Inflammatory macrophage treated with lipopolysaccharide for 4 hours (primary cell): ENCODE results near the gene GOLGA6B.
"Not testable (repeated sequence)": the region's sequence is repeated elsewhere in the genome, so short reads cannot be mapped to it uniquely, and the experiment has no call there.

Source experiments
- DNase-seq: peaks from one replicate; pipeline ENCODE4 v3.0.0-alpha.2; 2020

The GOLGA6B gene, protein sequence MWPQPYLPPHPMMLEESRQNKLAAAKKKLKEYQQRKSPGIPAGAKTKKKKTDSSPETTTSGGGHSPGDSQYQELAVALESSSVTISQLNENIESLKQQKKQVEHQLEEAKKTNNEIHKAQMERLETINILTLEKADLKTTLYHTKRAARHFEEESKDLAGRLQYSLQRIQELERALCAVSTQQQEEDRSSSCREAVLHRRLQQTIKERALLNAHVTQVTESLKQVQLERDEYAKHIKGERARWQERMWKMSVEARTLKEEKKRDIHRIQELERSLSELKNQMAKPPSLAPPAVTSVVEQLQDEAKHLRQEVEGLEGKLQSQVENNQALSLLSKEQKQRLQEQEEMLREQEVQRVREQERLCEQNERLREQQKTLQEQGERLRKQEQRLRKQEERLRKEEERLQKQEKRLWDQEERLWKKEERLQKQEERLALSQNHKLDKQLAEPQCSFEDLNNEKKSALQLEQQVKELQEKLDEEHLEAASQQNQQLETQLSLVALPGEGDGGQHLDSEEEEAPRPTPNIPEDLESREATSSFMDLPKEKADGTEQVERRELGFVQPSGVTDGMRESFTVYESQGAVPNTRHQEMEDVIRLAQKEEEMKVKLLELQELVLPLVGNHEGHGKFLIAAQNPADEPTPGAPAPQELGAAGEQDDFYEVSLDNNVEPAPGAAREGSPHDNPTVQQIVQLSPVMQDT

DNA sequence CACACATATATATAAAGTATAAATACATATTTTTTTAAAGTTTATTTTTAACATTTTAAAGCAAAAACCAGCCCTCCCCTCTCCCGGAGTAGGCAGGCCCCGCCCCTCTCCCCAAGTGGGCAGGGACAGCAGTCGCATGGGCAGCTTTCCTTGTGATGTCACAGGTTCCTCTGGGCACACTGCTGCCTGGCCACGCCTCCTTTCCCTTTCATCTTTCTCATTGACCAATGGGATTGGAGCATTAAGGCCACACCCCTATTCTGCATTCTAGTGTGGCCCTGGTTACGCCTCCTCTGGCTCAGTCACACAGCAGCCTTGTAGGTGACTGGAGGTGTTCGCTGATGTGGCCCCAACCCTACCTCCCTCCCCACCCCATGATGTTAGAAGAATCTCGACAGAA, at the start of gene GOLGA6B:
GOLGA6B (plus strand) TSS at position 301 of the 400 bp plus-strand sequence; CDS start at position 342, 41 bp downstream.
- not testable (repeated sequence) for DNase-seq

DNA sequence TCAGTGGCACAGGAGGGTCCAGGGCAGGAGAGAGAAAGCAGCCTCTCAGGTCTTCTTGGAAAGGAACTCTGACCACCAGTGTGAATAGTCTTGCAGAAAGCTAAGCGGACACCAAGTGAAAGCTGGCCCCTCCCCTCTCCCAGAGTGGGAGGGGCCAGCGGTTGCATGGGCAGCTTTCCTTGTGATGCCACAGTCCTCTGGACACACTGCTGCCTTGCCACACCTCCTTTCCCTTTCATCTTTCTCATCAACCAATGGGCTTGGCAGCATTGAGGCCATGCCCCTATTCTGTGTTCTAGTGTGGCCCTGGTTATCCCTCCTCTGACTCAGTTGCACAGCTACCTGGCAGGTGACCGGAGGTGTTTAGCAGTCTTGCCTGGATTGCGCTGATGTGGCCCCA, 49.7 kb upstream of the GOLGA6B start:
- no peak for DNase-seq

- not testable (repeated sequence) for DNase-seq
Observed at GRCh38 chr15:72608084-72608483, 46.4 kb upstream of the GOLGA6B start.

DNA sequence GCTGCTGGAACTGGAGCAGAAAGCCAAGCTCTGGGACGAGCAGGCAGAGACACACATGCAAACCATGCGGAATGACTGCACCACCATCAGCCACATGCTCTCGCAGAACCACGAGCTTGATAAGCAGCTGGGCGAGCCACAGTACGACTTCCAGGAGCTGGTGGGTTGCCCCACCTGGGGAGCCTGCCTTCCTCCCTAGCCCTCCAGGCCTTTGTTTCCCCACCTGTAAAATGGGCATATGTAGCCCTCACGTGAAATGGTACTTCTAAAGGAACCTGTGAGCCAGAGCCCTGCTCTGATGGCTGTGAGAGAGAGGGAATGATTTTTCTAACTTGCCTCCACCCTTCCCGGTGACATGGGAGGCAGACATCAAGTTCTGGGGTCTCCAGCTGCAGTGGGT, 44.6 kb upstream of the GOLGA6B start:
- DNase-seq: no peak

DNA sequence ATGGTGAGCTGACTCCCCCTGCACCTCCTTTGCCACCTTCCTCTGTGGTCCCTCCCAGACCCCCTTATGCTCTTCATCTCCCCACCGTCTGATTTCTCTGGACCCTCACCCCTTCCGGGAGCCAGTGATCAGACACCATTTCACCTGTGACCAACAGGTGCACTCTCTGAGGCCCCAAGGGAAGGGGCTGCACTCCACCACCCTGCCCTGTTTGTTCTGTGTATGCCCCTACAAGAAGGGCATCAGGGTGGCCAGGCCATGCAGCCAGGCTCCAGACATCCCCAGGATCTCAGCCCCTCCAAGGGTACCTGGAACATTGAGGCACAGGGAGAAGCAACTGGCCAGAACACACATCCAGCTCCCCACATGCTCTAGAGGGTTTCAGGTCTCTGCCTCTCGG, 42.2 kb upstream of the GOLGA6B start:
- DNase-seq: not testable (repeated sequence)

DNA sequence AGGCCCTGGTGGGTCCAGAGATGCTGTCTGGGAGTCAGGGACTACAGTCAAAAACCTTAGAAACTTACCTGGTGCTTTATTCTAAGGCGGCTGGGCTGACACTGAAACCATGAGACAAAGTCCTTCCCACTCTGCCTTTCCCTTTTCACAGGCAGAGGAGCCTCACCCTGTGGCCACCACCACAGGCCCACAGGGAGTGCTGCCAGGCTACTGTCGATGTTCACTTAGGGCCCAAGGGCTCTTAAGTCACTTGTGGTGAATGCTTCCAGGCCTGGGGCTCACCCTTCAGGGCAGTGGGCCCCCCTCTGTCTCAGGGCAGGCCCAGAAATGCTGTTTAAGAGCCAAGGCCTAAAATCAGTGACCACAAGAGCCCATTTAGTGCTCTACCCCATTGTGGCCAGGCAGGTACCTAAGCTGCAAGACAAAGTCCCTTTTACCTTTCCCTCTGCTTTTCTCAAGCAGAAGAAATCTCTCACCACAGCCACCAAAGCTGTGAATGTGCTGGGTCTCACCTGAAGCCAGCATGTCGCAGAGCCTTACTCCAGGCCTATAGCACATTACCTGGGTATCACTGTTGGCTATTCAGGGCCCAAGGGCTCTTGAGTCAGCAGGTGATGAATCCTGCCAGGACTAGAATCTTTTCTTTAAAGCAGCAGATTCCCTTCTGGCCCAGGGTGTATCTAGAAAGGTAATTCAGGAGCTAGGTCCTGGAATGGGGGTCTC, 39.5 kb upstream of the GOLGA6B start:
- DNase-seq: no peak

- not testable (repeated sequence) for DNase-seq
Observed at GRCh38 chr15:72615533-72616233, 38.8 kb upstream of the GOLGA6B start.

DNA sequence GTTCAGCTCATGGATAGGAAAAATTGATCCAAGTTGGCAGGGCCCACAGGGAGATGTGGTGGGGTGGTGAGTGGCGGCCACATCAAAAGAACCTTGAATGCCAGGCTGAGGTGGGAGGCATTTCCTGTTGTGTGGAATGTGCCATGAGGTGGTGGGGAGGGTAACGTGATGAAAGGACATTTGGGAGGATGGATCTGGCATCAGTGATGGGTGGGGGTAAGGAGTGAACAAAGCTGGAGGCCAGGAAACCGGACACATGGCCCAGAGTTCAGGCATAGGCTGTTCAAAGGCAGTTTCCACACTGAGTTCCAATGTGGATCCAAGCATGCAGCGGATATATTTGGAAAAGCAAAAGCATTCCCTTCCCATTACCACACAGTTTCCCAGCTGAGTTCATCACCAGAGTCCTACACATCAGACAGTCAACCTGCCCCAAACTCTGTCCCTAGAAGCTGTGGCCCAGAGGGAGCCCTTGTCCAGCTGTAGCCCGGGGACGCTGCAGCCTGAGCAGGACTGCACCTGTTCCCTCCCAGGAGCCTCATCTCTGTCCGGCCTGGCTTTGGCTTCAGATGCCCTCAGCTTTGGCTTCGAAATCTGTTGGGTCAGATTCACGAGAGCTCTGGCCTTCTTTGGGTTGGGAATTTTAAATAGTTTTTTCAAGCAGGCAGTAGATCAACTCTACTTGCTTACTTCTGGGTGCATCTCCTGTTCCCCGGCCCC, 37.8 kb upstream of the GOLGA6B start:
- no peak for DNase-seq

GRCh38 chr15:72623854-72624253, 30.6 kb upstream of the GOLGA6B start:
- not testable (repeated sequence) for DNase-seq

DNA sequence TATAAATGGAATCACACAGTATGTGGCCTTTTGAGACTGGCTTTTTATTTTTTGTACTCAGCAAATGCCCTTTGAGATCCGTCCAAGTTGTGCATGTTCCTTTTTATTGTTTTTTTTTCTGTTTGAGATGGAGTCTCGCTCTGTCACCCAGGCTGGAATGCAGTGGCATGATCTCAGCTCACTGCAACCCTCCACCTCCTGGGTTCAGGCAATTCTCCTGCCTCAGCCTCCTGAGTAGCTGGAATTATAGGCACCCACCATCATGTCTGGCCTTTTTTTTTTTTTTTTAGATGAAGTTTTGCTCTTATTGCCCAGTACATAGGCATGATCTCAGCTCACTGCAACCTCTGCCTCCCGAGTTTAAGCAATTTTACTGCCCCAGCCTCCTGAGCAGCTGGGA, 28.3 kb upstream of the GOLGA6B start:
- not testable (repeated sequence) for DNase-seq

- not testable (repeated sequence) for DNase-seq
Observed at GRCh38 chr15:72628249-72629067, 26.0 kb upstream of the GOLGA6B start.

DNA sequence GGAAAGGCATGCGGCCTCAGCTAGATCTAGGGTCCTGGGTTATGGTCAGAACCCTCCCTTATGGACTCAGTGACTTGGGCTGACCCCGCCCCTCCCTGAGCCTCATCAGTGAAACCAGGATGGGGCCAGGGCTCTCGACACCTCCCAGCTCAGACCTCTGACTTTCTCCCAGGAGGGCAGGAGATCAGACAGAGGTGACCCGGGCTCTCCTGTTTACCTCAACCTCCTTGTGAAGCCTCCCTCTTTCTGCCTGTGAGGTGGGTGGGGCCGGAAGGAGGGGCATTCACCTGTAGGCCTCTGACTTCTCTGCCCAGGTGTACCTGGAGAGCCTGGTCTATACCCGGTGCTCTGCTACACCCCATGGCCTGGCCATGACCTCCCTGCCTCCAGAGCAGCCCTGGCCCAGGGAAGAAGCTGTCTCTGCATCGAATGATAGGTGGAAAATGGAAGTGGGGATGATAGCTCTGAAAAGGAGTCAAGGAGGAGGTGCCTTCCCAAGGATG, 25.4 kb upstream of the GOLGA6B start:
- DNase-seq: not testable (repeated sequence)

GRCh38 chr15:72636519-72637282, 17.8 kb upstream of the GOLGA6B start:
- DNase-seq: not testable (repeated sequence)

DNA sequence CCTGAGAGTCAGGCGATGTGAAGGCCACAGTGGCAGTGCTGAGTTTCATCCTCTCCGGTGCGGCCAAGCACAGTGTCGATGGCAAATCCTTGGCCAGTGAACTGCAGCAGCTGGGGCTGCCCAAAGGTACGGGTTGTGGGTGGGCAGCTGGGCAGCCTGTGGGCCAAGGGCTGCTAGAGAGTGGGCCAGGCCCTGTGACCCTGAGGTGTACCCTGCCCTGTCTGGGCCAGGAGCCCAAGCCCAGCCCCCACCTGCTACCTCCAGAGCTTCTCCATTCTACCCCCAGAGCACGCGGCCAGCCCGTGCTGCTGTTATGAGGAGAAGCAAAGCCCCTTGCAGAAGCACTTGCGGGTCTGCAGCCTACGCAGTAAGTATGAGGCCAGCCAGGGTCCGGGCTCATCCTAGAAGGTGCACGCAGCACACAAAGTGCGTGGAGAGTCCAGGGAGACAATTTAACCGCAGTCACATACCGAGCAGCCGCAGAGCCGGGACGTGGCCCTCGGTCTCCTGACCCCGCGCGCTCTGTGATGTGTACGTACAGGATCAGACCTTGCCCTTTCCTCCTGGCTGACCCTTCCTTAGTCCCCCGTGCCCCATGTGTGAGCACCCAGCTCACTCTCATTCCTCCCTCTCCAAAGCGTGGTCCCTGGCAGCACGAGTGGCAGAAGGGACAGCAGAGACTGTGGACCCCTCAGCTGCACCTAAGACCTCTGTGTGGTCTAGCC, 14.6 kb upstream of the GOLGA6B start:
- DNase-seq: not testable (repeated sequence)

- DNase-seq: not testable (repeated sequence)
Observed at GRCh38 chr15:72642271-72642670, 12.2 kb upstream of the GOLGA6B start.

- not testable (repeated sequence) for DNase-seq
Observed at GRCh38 chr15:72648631-72649253, 5.8 kb upstream of the GOLGA6B start.

- DNase-seq: not testable (repeated sequence)
Observed at GRCh38 chr15:72656014-72656413, 1.5 kb downstream of the GOLGA6B start.

GRCh38 chr15:72661081-72661480, 6.6 kb downstream of the GOLGA6B start:
- not testable (repeated sequence) for DNase-seq

- DNase-seq: not testable (repeated sequence)
Observed at GRCh38 chr15:72663931-72664330, 9.4 kb downstream of the GOLGA6B start.
